Central memory CD4-positive, alpha-beta T cell (primary cell): ENCODE data around the gene RASA3.
"Not testable (repeated sequence)": the region's sequence is repeated elsewhere in the genome, so short reads cannot be mapped to it uniquely, and the experiment has no call there.

Source experiments
- DNase-seq: peaks from one replicate; pipeline ENCODE4 v3.0.0; 2022
- total RNA-seq, 3 experiments: gene quantifications; one replicate each; lab custom pipeline; 2026; lab: John Stamatoyannopoulos, UW

RASA3 gene, protein sequence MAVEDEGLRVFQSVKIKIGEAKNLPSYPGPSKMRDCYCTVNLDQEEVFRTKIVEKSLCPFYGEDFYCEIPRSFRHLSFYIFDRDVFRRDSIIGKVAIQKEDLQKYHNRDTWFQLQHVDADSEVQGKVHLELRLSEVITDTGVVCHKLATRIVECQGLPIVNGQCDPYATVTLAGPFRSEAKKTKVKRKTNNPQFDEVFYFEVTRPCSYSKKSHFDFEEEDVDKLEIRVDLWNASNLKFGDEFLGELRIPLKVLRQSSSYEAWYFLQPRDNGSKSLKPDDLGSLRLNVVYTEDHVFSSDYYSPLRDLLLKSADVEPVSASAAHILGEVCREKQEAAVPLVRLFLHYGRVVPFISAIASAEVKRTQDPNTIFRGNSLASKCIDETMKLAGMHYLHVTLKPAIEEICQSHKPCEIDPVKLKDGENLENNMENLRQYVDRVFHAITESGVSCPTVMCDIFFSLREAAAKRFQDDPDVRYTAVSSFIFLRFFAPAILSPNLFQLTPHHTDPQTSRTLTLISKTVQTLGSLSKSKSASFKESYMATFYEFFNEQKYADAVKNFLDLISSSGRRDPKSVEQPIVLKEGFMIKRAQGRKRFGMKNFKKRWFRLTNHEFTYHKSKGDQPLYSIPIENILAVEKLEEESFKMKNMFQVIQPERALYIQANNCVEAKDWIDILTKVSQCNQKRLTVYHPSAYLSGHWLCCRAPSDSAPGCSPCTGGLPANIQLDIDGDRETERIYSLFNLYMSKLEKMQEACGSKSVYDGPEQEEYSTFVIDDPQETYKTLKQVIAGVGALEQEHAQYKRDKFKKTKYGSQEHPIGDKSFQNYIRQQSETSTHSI
- 62.3 to 416 (median 384) reads per million in 3 experiments for total RNA-seq

DNA sequence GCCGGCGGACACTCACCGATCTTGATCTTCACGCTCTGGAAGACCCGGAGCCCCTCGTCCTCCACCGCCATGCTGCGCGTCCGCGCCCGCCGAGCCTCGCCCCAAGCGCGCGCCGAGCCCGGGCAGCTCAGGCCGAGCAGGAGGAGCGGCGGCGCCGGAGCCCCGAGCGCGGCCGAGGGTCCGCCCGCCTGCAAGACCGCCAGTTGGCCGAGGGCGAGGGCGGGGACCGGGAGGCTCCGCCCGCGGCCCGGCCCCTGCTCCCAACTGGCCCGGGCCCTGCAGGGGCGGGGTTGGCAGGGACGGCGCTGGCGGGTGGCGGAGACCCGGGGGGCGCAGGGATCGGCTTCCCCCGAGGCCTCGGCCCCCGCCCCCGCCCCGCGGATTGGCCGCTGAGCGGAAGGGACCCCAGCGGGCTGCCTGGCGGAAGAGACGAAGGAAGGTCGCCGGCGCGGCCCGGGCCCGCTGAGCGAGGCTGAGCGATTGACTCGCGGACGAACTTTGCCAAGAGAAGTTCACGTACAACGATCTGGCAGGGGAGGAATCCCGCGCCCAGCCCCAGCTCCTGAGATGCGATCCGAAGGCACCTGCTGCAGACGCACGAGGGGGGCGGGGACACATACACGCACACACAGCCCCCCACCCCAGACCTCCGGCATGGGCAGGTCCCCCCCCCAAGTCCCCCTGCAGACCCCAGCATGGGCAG lies at the start of gene RASA3:
Gene RASA3, minus strand, starts transcription at position 205 of the 703 bp plus-strand sequence. Its CDS starts 134 bp downstream, at position 71.
- DNase-seq = peak; percentile 58

DNA sequence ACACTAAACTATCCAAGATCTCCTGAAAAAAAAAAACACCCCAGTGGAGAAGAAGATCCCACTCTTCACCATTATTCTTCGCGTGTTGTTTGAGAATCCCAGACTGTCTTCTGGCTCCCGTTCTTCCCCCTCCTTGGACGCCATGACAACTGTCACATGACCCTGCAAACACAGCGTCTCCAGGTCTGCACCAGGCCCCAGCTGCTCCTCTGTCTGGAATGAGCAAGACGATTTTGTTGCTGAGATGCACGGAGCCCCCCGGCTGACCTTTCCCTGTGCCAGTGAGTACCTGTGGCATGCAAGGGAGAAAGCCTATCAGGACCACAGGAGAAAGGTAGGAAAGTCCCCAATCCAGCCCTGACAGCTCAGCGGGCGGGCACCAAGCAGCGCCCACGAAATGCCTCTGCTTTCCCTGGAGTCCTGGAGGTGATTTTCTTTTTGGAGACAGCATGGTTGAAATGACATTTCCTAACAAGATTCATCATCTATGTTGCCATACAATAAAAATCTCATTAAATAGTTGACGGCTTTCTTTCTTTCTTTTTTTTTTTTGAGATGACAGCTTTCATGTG lies 46.8 kb upstream of the RASA3 start, which contains the start of gene CFAP97D2:
Gene CFAP97D2, plus strand, starts transcription at position 171 of the 572 bp plus-strand sequence. Its CDS starts 74 bp downstream, at position 245.
- DNase-seq = no peak

DNA sequence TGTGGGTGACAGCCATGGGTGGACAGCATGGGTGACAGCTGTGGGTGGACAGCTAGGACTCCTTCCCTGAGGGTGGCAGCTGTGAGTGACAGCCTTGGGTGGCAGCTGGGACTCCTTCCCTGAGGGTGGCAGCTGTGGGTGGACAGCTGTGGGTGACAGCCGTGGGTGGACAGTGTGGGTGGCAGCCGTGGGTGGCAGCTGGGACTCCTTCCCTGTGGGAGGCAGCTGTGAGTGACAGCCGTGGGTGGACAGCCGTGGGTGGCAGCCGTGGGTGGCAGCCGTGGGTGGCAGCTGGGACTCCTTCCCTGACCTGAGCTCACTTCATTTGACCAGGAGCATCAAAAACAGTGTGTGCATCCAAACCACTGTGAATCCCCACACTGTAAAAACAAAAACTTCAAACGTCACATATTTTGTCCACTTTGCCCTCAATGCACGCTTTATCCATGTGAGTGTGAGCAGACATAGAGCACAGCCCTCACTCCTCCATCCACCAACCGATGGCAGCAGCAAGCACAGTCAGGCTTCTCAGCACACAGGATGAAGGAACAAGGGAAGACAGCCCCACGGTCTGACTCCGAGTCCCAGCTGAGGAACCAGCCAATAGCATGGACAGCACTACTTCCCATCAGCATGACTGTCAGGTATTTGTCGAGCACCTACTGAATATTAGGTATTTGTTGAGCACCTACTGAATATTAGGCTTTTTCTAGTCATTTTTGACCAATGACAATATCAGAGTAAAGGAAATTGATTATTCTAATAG lies 45.0 kb upstream of the RASA3 start:
- no peak for DNase-seq

DNA sequence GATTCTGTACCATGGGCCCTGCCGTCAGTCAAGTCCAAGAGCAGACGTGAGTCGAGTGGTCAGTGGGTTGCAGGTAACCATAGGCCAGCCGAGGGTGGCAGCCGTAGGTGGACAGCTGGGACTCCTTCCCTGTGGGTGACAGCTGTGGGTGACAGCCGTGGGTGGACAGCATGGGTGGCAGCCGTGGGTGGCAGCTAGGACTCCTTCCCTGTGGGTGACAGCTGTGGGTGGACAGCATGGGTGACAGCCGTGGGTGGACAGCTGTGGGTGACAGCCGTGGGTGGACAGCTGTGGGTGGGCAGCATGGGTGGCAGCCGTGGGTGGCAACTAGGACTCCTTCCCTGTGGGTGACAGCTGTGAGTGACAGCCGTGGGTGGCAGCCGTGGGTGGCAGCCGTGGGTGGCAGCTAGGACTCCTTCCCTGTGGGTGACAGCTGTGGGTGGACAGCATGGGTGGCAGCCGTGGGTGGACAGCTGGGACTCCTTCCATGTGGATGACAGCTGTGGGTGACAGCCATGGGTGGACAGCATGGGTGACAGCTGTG lies 44.0 kb upstream of the RASA3 start:
- not testable (repeated sequence) for DNase-seq

DNA sequence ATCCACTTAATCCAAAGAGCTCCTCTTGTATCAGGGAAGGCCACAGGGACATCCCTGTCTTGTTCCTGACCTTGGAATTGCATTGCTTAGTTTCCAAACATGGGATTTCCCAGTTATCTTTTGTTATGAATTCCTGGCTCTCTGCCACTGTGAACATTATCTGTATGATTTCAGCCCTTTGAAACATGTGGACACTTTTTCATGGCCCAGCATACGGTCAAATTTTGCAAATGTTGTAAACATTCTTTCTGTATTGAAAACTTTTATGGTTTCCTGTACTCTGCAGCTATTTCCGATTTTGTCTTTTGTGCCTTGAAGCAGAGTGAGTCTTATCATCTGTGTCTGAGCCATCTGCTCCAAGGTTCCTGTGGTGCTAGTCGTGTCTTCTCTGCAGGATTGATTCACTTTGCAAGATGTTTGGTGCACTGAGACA lies 42.1 kb upstream of the RASA3 start:
- no peak for DNase-seq

DNA sequence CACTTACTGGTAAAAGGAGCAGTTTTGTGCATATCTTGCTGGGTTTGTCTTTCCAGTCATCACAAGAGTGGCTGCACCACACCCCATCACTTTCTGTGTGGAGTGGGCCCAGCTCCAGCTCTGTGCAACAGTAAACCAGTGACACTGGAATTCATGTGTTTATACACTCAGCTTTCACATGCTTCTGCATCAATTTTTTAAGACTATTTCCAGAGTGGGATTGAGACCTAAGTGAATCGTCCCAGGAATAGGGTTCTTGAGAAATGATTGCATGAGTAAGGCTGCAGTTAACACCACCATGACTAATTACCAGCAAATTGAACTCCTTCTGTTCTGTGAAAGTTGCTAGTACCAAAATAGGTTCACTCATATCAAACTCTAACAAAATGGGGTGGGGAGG lies 41.3 kb upstream of the RASA3 start:
- no peak for DNase-seq

DNA sequence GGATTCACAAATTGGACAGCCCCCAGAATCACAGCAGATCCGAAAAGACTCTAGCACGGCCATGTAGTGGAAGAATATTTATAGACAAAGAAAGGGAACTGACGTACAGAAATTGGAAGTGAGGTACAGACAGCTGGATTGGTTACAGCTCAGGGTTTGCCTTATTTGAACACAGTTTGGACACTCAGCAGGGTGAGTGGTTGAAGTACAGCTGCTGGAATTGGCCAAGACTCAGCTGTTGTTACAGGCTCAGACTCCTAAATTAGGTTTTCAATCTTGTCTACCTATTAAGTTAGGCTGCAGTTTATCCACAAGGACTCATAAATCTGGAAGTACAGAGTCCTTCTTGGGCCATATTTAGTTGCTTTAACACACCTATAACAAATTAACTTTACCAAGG lies 40.8 kb upstream of the RASA3 start:
- DNase-seq = no peak

DNA sequence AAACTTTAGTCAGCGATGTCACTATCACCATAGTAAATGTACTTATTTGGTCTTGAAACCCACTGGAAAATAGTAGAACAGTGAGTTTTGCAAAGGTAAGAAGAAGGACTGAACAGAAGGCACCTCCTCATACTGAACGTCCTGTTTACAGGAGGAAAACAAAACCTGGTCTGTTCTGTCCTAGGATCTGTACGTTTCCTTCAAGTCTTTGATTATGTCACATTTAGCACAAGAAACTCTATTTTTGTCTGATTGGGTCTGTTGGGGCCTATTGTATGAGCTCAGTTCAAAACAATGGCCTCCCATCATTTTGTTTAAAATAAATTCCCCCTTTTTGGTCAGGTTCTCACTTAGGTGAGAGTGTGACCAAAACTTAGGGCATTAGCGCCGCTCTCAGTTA lies 35.5 kb upstream of the RASA3 start:
- DNase-seq = no peak

DNA sequence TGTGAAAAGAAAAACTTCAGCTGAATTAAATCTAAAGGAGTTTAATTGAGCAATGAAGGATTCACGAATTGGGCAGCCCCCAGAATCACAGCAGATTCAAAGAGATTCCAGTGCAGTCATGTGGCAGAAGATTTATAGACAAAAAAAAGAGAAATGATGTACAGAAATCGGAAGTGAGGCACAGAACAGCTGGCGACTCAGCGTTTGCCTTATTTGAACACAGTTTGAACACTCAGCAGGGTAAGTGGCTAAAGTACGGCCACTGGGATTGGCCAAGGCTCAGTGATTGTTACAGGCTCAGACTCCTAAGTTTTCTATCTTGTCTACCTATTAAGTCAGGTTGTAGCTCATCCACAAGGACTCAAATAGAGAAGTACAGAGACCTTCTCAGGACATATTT lies 35.0 kb upstream of the RASA3 start:
- no peak for DNase-seq

DNA sequence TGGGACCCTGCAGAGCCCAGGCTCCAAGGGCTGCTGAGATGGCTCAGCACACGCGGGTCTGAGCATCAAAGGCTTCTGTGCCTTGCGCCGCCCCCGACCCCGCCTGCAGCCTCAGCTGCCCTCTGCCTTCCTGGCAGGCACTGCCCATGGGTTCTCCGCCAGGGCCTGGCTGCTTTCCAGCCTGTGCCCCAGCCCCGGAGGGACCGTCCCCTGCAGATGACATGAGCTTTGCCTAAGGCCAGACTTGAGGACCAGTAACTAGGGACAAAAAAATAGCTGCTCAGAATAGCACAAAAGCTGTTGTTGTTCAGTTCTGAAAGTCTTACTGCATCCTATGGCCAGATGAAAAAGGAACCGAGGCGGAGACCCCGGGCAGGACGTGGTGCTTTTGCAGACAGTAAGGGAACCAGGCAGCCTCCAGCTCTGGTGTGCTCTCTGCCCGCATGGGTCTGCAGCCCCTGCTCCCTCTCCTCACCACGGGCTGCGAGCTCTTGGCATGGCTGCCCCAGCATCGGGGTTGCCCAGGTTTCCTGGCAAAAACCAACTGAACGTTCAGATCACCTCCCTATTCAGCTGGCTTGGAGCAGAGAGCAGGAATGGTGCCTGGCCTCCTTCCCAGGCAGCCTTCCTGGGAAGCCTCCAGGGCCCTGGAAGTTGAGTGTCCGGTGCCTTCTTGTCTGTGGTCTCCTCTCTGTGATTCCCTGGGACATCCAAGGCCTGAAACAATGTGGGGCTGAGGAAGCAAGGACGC lies 34.1 kb upstream of the RASA3 start:
- no peak for DNase-seq

DNA sequence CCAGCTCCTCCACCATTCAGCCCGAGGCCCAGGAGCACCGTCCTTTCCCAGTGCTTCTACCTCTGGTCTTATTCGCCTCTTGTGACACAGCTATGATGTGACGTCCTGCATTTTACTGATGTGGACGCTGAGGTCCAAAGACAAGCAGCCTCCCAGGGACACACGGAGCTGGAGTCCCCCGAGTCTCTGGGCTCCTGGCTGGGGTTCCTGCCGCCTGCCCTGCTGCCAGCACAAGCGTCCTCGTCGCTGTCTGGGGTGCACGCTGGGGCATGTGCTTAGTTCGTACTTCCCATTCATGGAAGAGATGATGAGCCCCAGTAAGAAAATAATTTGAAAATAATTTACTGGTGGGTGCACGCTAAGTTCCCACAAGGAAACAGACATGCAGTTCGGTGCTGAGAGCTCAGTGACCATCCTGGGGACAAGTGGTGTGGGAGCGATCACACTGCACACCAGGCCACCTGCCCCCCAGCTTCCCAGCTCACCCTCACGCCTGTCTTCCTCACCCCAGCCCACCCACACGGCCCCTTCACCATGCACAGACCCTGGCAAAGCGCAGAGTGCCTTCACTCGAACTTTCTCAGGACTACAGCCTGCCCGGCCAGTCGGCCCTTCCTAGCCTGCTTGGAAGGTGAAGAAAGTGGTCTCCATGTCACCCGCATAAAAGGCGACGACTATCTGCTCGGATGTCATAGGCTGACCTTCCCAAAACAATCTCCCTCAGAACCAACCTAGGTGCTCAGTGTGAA lies 32.4 kb upstream of the RASA3 start:
- no peak for DNase-seq

DNA sequence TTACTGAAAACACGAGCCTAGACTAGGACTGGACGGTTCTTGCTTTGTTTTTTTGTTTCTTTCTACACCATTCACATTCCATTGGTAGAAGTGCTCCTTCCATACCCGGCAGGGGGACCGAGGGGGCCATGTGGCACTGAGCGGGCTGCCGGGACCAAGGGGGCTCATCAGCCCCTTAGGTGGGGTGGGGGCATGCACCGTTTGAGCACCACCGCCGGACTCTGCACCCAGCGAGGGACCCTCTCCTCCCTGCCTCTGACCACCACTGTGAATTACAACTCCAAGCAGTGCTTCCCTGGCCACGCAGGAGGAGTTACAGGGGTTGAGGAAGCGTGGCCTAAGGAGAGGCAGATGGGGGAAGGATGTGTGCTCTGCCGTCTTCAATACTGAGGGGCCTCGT lies 31.6 kb upstream of the RASA3 start:
- no peak for DNase-seq

DNA sequence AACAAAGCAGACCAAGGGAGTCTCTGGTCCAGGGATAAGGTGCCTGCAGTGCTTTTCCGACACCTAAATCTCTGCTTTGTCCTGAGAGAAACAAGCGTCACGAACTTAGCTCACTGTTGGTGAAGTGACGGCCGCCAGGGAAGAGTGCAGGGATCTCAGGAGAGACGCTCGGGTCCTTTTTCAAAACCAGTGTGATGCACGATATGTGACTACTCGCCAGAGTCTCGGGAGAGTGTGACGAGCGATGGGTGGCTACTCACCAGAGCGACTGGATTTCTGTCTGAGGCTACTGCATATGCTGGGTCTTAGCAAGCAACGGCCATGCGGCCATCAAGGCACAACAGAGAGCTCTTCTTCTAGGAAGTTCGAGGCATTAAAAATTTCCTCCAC lies 30.1 kb upstream of the RASA3 start:
- no peak for DNase-seq

DNA sequence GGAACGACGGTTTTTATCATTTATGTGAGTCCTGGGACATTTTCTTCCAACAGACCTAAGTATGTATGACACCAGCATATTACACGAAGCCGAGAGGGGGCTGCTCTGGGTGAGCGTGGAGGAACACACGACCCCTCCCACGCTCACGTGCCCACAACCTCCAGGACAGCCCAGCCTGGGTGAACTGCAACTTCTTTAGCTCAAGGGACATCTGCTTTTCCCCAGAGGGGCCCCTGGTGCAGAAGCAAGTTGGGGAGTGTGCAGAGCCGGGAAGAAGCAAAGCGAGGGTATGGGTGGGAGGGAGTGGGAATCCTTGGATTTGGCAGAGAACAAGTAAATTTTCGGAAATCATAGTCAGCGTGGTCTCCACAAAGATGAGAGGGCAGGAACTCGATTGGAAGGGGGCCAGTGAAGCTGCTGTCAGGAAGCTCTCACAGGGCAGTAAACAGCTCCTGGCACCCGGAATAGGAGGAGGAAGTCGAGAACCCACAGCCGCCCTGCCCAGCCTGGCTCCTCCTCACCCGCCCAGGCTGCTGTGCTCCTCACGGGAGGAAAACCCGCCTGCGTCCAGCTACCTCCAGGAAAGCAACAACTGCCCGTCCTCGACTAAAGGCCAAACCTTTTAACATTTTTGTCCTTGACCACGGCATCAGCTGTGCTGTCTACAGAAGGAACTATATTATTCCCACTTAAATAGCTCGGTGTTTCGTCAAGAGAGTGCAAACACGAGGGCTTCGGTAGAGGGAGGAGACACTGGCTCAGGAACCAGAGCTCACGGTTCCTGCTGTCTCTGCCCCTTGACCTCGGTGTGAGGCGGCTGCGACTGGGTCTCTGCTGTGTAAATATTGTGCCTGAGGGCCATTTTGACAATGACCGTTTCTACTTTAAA lies 29.5 kb upstream of the RASA3 start:
- DNase-seq = peak; percentile 35

DNA sequence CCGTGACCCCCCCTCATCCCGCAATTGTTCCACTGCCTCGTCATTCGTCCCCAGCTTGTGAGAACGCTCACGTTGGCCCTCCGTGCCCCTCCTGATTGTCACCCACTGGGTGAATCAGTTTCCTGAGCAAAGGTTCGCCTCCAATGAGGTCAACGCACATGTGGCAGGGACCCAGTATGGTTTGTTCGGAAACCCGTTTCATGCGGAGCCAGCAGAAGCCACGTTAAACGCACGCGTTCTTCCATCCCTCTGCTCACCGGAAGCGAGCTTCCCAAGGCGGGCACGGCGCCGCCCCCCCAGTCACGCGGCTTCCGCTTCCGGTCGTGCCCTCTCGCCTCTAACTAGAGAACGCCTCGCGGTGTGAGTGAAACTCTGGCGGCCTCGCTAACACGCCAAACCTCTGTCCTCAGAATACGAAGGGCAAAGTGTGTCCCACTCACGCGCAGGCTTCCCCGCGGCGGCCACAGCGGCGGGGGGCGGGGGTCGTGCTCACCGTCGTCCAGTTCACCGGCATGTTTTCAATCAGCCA lies 28.7 kb upstream of the RASA3 start:
- DNase-seq = no peak

DNA sequence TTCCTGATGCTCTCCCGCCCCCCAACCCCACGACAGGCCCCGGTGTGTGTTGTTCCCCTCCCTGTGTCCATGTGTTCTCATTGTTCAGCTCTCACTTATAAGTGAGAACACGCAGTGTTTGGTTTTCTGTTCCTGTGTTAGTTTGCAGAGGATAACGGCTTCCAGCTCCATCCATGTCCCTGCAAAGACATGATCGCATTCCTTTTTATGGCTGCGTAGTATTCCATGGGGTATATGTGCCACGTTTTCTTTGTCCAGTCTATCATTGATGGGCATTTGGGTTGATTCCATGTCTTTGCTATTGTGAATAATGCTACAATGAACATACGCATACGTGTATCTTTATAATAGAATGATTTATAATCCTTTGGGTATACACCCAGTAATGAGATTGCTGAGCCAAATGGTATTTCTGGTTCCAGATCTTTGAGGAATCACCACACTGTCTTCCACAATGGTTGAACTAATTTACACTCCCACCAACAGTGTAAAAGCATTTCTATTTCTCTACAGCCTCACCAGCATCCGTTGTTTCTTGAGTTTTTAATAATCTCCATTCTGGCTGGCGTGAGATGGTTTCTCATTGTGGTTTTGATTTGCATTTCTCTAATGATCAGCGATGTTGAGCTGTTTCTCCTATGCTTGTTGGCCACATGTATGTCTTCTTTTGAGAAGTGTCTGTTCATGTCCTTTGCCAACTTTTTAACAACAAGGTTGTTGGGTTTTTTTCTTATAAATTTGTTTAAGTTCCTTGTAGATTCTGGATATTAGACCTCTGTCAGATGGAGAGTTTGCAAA lies 26.6 kb upstream of the RASA3 start:
- not testable (repeated sequence) for DNase-seq

DNA sequence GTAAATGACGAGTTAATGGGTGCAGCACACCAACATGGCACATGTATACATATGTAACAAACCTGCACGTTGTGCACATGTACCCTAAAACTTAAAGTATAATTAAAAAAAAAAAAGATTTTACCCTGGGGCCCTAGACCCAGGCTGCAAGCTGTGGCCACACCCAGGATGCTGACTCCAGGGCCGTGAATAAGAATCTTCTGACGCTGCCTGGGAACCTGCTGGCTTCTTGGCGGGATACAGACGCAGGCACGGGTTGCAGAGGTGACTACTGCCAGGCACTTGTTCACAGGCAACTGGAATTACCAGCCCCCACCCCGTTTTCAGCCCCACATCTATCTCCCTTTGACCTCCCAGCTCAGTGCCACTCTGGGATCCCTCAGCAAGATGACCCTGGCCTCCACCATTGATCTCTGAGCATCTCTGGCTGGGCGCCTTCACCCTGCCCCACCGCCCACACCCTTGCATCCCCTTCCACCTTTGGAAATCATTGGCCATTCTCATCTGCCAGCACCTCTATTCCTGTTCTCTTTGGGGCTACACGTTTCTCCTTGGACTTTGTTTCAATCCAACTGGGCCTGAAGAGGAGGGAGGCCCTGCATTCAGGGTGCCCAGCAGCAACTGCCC lies 25.6 kb upstream of the RASA3 start:
- DNase-seq = no peak
